ENCODE data around the gene RALGAPA2.

GRCh38 chr20:20621195-20621594 lies 91.2 kb downstream of the RALGAPA2 start:
- TF ChIP-seq CTCF (IDR thresholded peaks at IDR 0.05; ENCODE audit: low read length) (no peak), EZH2 (IDR thresholded peaks at IDR 0.05; ENCODE audit: borderline replicate concordance, low read length) (no peak)

All from OCI-LY1 (cell line).